Prostate gland (tissue), 2 donors: ENCODE data around the gene GSDME. TPM values are rescaled to one million over a fixed set of nuclear protein-coding genes. Genes with fewer than 3 reads are reported as not detected.

Experiments used
- DNase-seq: peaks from one replicate; pipeline ENCODE4 v3.0.0-alpha.2; 2019; ENCODE audit warnings: low spot score
- H3K27ac ChIP-seq, 2 donors: fragments of 200-600 bp; sonication (generic); 2 replicates each; pipeline ENCODE4 v1.5.1; 2017 to 2019
- H3K27me3 ChIP-seq: fragments of 200-600 bp; sonication (generic); replicated peaks from 2 replicates; pipeline ENCODE4 v1.5.1; 2019; ENCODE audit not compliant: insufficient read depth
- H3K36me3 ChIP-seq, 2 donors: fragments of 200-600 bp; sonication (generic); 1 replicate in 1 of 2; 2 replicates in 1 of 2; pipeline versions ENCODE4 v1.5.1 to v1.8.1; 2017 to 2019
- H3K4me1 ChIP-seq: fragments of 200-600 bp; sonication (generic); replicated peaks from 2 replicates; pipeline ENCODE4 v1.5.1; 2019
- H3K4me3 ChIP-seq, 2 donors: fragments of 200-600 bp; sonication (generic); 2 replicates each; pipeline ENCODE4 v1.5.1; 2017 to 2019
- H3K9me3 ChIP-seq: fragments of 200-600 bp; sonication (generic); 2 replicates; pipeline ENCODE4 v1.5.1; 2017
- CTCF ChIP-seq, 4 experiments: fragments of 200-600 bp in 2 of 4; fragments of 450-650 bp in 2 of 4; sonication (generic) in 2 of 4; IDR thresholded peaks; 1 replicate in 3 of 4; 2 replicates in 1 of 4; pipeline ENCODE4 v1.5.1; 2016 to 2019; ENCODE audit warnings: antibody characterized with exemption in 4 of 4, mild to moderate bottlenecking in 2 of 4, moderate library complexity in 2 of 4
- POLR2A ChIP-seq: fragments of 450-650 bp; IDR thresholded peaks from one replicate; pipeline ENCODE4 v1.6.1; 2016; ENCODE audit warnings: antibody characterized with exemption, mild to moderate bottlenecking
- POLR2AphosphoS5 ChIP-seq: sonication (generic); formaldehyde crosslinking; IDR thresholded peaks from one replicate; pipeline ENCODE4 v1.6.1; 2017; ENCODE audit warnings: antibody characterized with exemption
- WGBS: methylation state at CpG from one replicate; pipeline ENCODE4 v1.1.5; 2018; 5-methylcytosine and 5-hydroxymethylcytosine counted together
- intact Hi-C: fragments of 100-400 bp; cut with DNase I; formaldehyde crosslinking; loops from one replicate; pipeline ENCODE4 v1.14.2; 2022
- total RNA-seq, 2 donors: library from RNA; depleted of rRNA; stranded (reverse); fragments of >200 nt; gene quantifications; one replicate each; pipeline ENCODE4 v1.1.0, GENCODE V29; 2016

Gene GSDME
- total RNA-seq, 2 donors from 2014 or later: 4.2 to 39.3 TPM

DNA sequence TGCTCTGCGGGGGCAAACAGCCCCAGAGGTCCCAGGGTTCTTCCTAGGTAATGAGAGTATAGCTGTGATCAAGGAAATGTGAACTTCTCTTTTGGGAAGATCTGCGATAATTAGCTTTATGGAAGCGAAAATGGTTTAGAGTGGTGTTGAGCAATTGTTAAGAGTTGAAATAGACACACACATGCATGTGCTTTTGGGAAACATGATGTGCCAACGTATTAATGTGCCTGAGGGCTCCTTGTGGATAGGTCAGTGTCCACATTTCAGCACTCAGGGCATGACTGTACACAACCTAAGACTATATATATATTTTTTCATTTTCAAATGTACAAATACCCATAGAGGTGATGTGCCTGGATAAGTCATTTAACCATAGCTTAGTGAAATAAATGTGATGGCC is 67.0 kb downstream of the GSDME start:
- Histone ChIP-seq H3K4me1 (no peaks in the 10 kb centered on the region), H3K9me3 (no peaks in the 10 kb centered on the region), H3K27ac (no peak overlapping the region), H3K4me3 (no peak overlapping the region), H3K27me3 (no peaks in the 10 kb centered on the region), H3K36me3 (no peaks in the 10 kb centered on the region)
- intact Hi-C loops: no loop called here
- 92% methylated on average over 4 of the region's 4 CpGs for WGBS
- TF ChIP-seq CTCF (IDR thresholded peaks at IDR 0.05): no peak
- DNase-seq: no peak

GRCh38 chr7:24685708-24686107 is 71.6 kb downstream of the GSDME start:
- Histone ChIP-seq H3K27ac (no peak overlapping the region), H3K4me1 (no peaks in the 10 kb centered on the region), H3K4me3 (no peak overlapping the region), H3K27me3 (no peaks in the 10 kb centered on the region), H3K9me3 (no peaks in the 10 kb centered on the region), H3K36me3 (no peaks in the 10 kb centered on the region)
- intact Hi-C loops: no loop called here
- WGBS: 92% methylated on average over 1 of the region's 1 CpG
- TF ChIP-seq POLR2AphosphoS5 (no peak), POLR2A (no peak), CTCF (IDR thresholded peaks at IDR 0.05) (no peak)
- DNase-seq: no peak

DNA sequence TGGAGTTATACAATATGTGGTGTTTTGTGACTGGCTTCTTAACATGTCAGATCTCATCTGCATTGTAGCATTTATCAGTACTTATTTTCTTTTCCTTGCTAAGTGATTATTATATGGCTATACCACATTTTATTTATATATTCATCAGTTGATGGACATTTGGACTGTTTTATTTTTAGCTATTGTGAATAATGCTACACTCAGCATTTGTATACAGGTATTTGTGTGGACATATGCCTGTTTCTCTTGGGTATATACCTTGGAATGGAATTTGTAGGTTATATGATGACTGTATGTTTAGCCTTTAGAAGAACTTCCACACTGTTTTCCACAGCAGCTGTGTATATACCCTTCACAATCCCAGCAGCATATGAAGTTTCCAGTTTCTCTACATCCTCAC is 86.5 kb downstream of the GSDME start:
- no peak for TF ChIP-seq POLR2AphosphoS5
- no peak for TF ChIP-seq CTCF (IDR thresholded peaks at IDR 0.05)
- TF ChIP-seq POLR2A: no peak
- Histone ChIP-seq H3K4me3 (no peak overlapping the region), H3K9me3 (no peaks in the 10 kb centered on the region), H3K4me1 (no peaks in the 10 kb centered on the region), H3K27ac (no peak overlapping the region), H3K36me3 (no peaks in the 10 kb centered on the region), H3K27me3 (no peaks in the 10 kb centered on the region)
- no peak for DNase-seq
- intact Hi-C loops: no loop called here

DNA sequence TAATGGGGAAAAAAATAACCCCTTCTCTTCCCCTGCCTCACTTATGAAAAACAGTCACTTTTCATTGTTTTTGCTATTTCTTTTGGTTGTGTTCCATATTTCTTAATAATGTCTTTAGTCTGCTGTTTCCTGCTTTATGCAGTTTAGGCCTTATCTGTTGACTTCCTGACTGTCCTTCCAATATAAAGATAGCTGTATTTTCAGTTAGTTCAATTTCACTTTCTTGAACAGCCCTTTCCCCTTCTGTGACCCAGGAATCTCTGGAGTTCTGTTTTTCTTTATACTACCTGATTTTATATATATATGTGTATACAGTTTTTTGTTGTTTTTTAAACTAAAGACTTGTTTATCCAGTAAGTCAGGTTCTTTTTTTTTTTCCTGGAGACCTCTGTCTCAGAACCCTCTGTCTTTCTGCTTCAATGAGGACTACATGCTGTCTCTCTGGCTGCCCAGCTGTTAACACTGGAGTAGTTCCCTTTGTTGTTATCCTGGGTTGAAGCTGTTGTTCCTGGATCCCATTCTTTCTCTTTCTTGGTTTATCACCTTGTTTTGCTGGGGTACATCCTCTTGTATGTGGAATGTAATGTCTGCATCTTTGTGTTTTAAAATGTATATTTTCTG is 87.2 kb downstream of the GSDME start:
- intact Hi-C loops: loop anchor here (10.0 kb wide), 3 partner anchors 265 to 1095 kb away; partner anchors contain the start of gene NPY
- DNase-seq: no peak
- Histone ChIP-seq H3K27ac (no peak overlapping the region), H3K36me3 (no peaks in the 10 kb centered on the region), H3K4me3 (no peak overlapping the region), H3K27me3 (no peaks in the 10 kb centered on the region), H3K4me1 (no peaks in the 10 kb centered on the region), H3K9me3 (no peaks in the 10 kb centered on the region)
- TF ChIP-seq CTCF (IDR thresholded peaks at IDR 0.05) (no peak), POLR2AphosphoS5 (no peak), POLR2A (no peak)

GRCh38 chr7:24668927-24669635 is 88.2 kb downstream of the GSDME start:
- no peaks in the 10 kb centered on the region for H3K4me1 ChIP-seq
- no peak for DNase-seq
- no peaks in the 10 kb centered on the region for H3K9me3 ChIP-seq
- H3K36me3 ChIP-seq: no peaks in the 10 kb centered on the region
- intact Hi-C loops: loop anchor here (10.0 kb wide), 3 partner anchors 264 to 1094 kb away; partner anchors contain the start of gene NPY
- H3K27ac ChIP-seq: no peak overlapping the region
- no peaks in the 10 kb centered on the region for H3K27me3 ChIP-seq
- no peak overlapping the region for H3K4me3 ChIP-seq
- 66% methylated on average over 3 of the region's 3 CpGs for WGBS
- TF ChIP-seq CTCF (IDR thresholded peaks at IDR 0.05) (no peak), POLR2A (no peak), POLR2AphosphoS5 (no peak)
